ENCODE results near the gene MED9. TPM values are rescaled to one million over a fixed set of nuclear protein-coding genes. Genes with fewer than 3 reads are reported as not detected.

MED9 gene
- total and polyA plus RNA-seq, 2 donors (not counting 1 experiment from before 2014, with no cell fraction given): 10.5 to 11.7 TPM

DNA sequence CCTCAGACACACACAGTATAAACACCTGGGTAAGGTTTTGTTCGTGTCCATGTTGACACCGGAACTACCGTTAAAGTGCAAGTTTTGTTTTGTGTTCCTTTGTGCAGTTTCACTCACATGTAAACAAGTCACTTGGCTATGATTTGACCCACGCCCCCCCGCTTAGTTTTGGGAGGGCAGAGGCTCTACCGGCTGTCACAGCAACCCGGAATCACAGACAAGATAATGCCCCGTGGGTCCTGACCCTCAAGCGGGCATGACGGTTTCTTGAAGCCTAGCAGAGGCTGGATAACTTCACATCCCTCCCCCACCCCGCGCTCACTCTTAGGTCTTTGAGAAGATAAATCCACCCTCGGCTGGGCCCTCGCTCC lies 17.7 kb downstream of the MED9 start:
- H3K36me3 ChIP-seq (ENCODE audit: control insufficient read depth, insufficient read depth, low read length): peaks cover 2% of the 10 kb centered on the region
- no peak overlapping the region for H3K27ac ChIP-seq (ENCODE audit: insufficient read depth, low read length)
- no peaks in the 10 kb centered on the region for H3K9me3 ChIP-seq (ENCODE audit: control insufficient read depth, insufficient read depth, low read depth, low read length)
- no peaks in the 10 kb centered on the region for H3K79me2 ChIP-seq (ENCODE audit: control insufficient read depth, insufficient read depth, low read length)
- H3K4me2 ChIP-seq (ENCODE audit: extremely low read depth, insufficient read depth, low read length): peak overlapping the region; percentile 72
- no peak for DNase-seq (ENCODE audit: low read depth in 2 of 2)
- H4K20me1 ChIP-seq (ENCODE audit: control insufficient read depth, extremely low read depth, insufficient read depth, low read length): no peaks in the 10 kb centered on the region
- no peaks in the 10 kb centered on the region for H3K27me3 ChIP-seq (ENCODE audit: control insufficient read depth, insufficient read depth, low read length)
- peaks cover 5% of the 10 kb centered on the region for H3K4me1 ChIP-seq (ENCODE audit: control insufficient read depth, extremely low read depth, insufficient read depth, low read length)
- H3K4me3 ChIP-seq (replicated peaks in 1 of 4; ENCODE audit: control extremely low read depth in 1 of 4, insufficient read depth in 1 of 4, low read depth in 3 of 4, low read length in 4 of 4): peak overlapping the region in 1 of 4 experiments; percentile 67
- no peak for TF ChIP-seq CTCF (conservative IDR thresholded peaks at IDR 0.05 in 1 of 2, IDR thresholded peaks at IDR 0.05 in 1 of 2; ENCODE audit: low read depth in 1 of 2, low read length in 2 of 2)
- no peak overlapping the region for H3K9ac ChIP-seq (ENCODE audit: insufficient read depth, low read length)
- no peak overlapping the region for H2AFZ ChIP-seq (ENCODE audit: low read length)

DNA sequence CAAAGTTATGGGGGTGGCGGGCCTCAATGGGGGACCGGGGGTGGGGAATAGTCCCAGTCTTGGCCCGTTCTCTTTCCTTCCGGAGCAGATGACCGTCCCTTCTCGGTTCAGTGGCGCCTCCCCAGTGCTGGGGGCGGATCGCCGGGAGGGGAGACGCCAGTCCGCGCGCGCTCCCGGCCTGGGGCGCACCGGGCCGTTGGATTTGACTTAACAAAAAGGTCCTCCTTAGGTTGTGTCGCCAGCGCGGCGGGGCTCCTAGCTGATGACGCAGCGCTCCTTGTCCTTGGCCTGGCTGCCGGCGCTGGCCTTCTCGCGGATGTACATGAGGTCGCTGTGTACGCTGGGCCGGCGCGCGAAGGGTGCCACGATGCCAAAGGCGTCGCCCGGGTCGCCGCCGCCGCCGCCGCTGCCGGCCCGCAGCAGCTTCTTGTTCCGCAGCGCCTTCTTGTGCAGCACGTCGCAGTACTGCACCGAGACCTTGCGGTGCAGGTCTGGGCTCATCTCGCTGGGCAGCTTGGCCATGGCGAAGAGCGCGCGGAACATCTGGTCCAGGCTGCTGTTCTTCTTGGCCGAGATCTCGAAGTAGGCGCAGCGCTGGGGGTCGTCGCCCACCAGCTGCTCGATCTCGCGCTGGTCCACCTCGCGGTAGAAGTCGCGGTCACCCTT lies 18.2 kb downstream of the MED9 start:
- Histone ChIP-seq H3K27ac (ENCODE audit: insufficient read depth, low read length) (no peak overlapping the region), H3K4me1 (ENCODE audit: control insufficient read depth, extremely low read depth, insufficient read depth, low read length) (peaks cover 5% of the 10 kb centered on the region), H3K27me3 (ENCODE audit: control insufficient read depth, insufficient read depth, low read length) (no peaks in the 10 kb centered on the region), H3K4me2 (ENCODE audit: extremely low read depth, insufficient read depth, low read length) (peak overlapping the region; percentile 72), H4K20me1 (ENCODE audit: control insufficient read depth, extremely low read depth, insufficient read depth, low read length) (no peaks in the 10 kb centered on the region), H3K9me3 (ENCODE audit: control insufficient read depth, insufficient read depth, low read depth, low read length) (no peaks in the 10 kb centered on the region), H3K9ac (ENCODE audit: insufficient read depth, low read length) (peak overlapping the region; percentile 42), H3K36me3 (ENCODE audit: control insufficient read depth, insufficient read depth, low read length) (peaks cover 2% of the 10 kb centered on the region), H3K79me2 (ENCODE audit: control insufficient read depth, insufficient read depth, low read length) (no peaks in the 10 kb centered on the region), H2AFZ (ENCODE audit: low read length) (peak overlapping the region; percentile 60), H3K4me3 (replicated peaks in 1 of 4; ENCODE audit: control extremely low read depth in 1 of 4, insufficient read depth in 1 of 4, low read depth in 3 of 4, low read length in 4 of 4) (peak overlapping the region; percentile 26 to 67 (median 36))
- DNase-seq (ENCODE audit: low read depth in 2 of 2): peak; percentile 47 to 53
- TF ChIP-seq EZH2 (IDR thresholded peaks at IDR 0.05; ENCODE audit: low read length, missing control alignments): no peak
- no peak for TF ChIP-seq CTCF (conservative IDR thresholded peaks at IDR 0.05 in 1 of 2, IDR thresholded peaks at IDR 0.05 in 1 of 2; ENCODE audit: low read depth in 1 of 2, low read length in 2 of 2)

GRCh38 chr17:17495536-17496188 lies 18.9 kb downstream of the MED9 start:
- TF ChIP-seq EZH2 (IDR thresholded peaks at IDR 0.05; ENCODE audit: low read length, missing control alignments): no peak
- TF ChIP-seq CTCF (conservative IDR thresholded peaks at IDR 0.05 in 1 of 2, IDR thresholded peaks at IDR 0.05 in 1 of 2; ENCODE audit: low read depth in 1 of 2, low read length in 2 of 2): no peak
- no peaks in the 10 kb centered on the region for H3K79me2 ChIP-seq (ENCODE audit: control insufficient read depth, insufficient read depth, low read length)
- H3K4me2 ChIP-seq (ENCODE audit: extremely low read depth, insufficient read depth, low read length): peak overlapping the region; percentile 86
- H3K27me3 ChIP-seq (ENCODE audit: control insufficient read depth, insufficient read depth, low read length): no peaks in the 10 kb centered on the region
- no peak overlapping the region for H3K27ac ChIP-seq (ENCODE audit: insufficient read depth, low read length)
- no peaks in the 10 kb centered on the region for H4K20me1 ChIP-seq (ENCODE audit: control insufficient read depth, extremely low read depth, insufficient read depth, low read length)
- peak overlapping the region; percentile 60 for H2AFZ ChIP-seq (ENCODE audit: low read length)
- H3K9me3 ChIP-seq (ENCODE audit: control insufficient read depth, insufficient read depth, low read depth, low read length): no peaks in the 10 kb centered on the region
- peak overlapping the region; percentile 21 for H3K9ac ChIP-seq (ENCODE audit: insufficient read depth, low read length)
- H3K36me3 ChIP-seq (ENCODE audit: control insufficient read depth, insufficient read depth, low read length): peaks cover 2% of the 10 kb centered on the region
- peak; percentile 27 to 36 for DNase-seq (ENCODE audit: low read depth in 2 of 2)
- H3K4me3 ChIP-seq (replicated peaks in 1 of 4; ENCODE audit: control extremely low read depth in 1 of 4, insufficient read depth in 1 of 4, low read depth in 3 of 4, low read length in 4 of 4): peak overlapping the region; percentile 40 to 67 (median 42)
- H3K4me1 ChIP-seq (ENCODE audit: control insufficient read depth, extremely low read depth, insufficient read depth, low read length): peaks cover 5% of the 10 kb centered on the region

All from fibroblast of lung (primary cell).